ENCODE data around the gene LRRC59. TPM values are rescaled to one million over a fixed set of nuclear protein-coding genes. Genes with fewer than 3 reads are reported as not detected.

Gene LRRC59
- total and polyA plus RNA-seq, 2 of the 13 experiments (the other 11 are each of a cell fraction or from before 2014, with no cell fraction given), result 87.3 to 222 TPM

DNA sequence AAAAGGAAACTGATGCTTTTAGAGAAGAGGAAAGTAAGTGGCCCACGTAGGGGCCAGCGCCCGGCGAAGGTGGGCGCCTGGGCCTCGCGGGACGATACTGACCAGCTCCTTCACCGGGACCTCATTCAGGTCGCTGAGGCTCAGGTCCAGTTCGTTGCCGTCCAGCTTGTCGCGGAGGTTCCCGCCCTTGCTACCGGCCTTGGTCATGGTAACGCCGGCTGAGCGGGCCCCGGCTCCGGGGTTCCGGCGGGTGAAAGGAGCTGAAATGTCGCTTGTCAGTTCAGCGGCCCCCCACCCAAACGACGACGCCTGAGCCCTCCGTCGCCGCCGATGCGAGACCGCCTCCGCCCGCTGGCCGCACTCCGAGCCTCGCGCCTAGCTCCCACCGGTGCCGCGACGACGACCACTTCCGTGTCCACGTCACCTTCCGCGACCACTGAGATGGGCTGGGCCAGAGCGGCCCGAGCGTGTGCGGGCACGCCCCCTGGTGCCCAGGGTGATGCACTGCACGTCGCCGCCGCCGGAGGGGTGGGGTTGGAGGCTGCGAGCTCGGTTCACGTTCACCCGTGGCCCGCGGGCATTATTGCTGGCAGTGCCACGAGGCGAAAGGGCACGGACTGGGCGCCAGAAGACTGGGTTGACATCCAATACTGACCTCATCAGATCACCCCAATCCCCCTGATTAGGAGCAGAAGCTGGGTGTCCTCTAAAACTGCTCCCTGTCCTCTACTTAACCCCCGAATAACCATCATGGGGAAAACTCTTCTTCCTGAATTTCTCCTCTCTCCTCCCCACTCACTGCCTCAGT is at the start of gene LRRC59 (continued):
- TF ChIP-seq AKAP8 (CRISPR knock-in tag; IDR thresholded peaks at IDR 0.05) (peak; percentile 92), SATB2 (CRISPR knock-in tag; IDR thresholded peaks at IDR 0.05) (no peak), FOSL2 (CRISPR knock-in tag; IDR thresholded peaks at IDR 0.05) (peak; percentile 95), NR2F2 (IDR thresholded peaks at IDR 0.05; ENCODE audit: borderline replicate concordance, low read depth) (no peak), ZNF430 (CRISPR knock-in tag; IDR thresholded peaks at IDR 0.05) (peak; percentile 79; the same call in 1 of the 2 replicates), NR1H2 (CRISPR knock-in tag; IDR thresholded peaks at IDR 0.05; ENCODE audit: borderline replicate concordance, low read depth) (peak; percentile 86), ZMYM3 (CRISPR knock-in tag; IDR thresholded peaks at IDR 0.05) (peak; percentile 95), MBD4 (IDR thresholded peaks at IDR 0.05; ENCODE audit: borderline replicate concordance, low read length) (no peak), YEATS2 (CRISPR knock-in tag; IDR thresholded peaks at IDR 0.05; ENCODE audit: borderline replicate concordance) (peak; percentile 99), ZNF331 (CRISPR knock-in tag; IDR thresholded peaks at IDR 0.05) (peak; percentile 99), ZNF30 (CRISPR knock-in tag; IDR thresholded peaks at IDR 0.05) (peak; percentile 42; the same call in 1 of the 2 replicates), NFKBIZ (CRISPR knock-in tag; IDR thresholded peaks at IDR 0.05) (peak; percentile 89), ZNF816 (CRISPR knock-in tag; IDR thresholded peaks at IDR 0.05; ENCODE audit: borderline replicate concordance) (0 out of 2 replicates have a peak, but pooled peaks have one; percentile 78), SYNCRIP (IDR thresholded peaks at IDR 0.05; ENCODE audit: insufficient read depth, low read depth, low read length) (no peak), ELF4 (CRISPR knock-in tag; IDR thresholded peaks at IDR 0.05; ENCODE audit: borderline replicate concordance) (peak; percentile 96), RBFOX2 (IDR thresholded peaks at IDR 0.05; ENCODE audit: low read depth, low read length) (peak; percentile 99), ZNF326 (CRISPR knock-in tag; IDR thresholded peaks at IDR 0.05; ENCODE audit: borderline replicate concordance) (no peak)
- TF ChIP-seq, protein P1, sequence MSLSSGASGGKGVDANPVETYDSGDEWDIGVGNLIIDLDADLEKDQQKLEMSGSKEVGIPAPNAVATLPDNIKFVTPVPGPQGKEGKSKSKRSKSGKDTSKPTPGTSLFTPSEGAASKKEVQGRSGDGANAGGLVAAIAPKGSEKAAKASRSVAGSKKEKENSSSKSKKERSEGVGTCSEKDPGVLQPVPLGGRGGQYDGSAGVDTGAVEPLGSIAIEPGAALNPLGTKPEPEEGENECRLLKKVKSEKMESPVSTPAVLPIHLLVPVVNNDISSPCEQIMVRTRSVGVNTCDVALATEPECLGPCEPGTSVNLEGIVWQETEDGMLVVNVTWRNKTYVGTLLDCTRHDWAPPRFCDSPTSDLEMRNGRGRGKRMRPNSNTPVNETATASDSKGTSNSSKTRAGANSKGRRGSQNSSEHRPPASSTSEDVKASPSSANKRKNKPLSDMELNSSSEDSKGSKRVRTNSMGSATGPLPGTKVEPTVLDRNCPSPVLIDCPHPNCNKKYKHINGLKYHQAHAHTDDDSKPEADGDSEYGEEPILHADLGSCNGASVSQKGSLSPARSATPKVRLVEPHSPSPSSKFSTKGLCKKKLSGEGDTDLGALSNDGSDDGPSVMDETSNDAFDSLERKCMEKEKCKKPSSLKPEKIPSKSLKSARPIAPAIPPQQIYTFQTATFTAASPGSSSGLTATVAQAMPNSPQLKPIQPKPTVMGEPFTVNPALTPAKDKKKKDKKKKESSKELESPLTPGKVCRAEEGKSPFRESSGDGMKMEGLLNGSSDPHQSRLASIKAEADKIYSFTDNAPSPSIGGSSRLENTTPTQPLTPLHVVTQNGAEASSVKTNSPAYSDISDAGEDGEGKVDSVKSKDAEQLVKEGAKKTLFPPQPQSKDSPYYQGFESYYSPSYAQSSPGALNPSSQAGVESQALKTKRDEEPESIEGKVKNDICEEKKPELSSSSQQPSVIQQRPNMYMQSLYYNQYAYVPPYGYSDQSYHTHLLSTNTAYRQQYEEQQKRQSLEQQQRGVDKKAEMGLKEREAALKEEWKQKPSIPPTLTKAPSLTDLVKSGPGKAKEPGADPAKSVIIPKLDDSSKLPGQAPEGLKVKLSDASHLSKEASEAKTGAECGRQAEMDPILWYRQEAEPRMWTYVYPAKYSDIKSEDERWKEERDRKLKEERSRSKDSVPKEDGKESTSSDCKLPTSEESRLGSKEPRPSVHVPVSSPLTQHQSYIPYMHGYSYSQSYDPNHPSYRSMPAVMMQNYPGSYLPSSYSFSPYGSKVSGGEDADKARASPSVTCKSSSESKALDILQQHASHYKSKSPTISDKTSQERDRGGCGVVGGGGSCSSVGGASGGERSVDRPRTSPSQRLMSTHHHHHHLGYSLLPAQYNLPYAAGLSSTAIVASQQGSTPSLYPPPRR (CRISPR knock-in tag; IDR thresholded peaks at IDR 0.05; ENCODE audit: borderline replicate concordance), result peak; percentile 93
- TF ChIP-seq, protein P2, sequence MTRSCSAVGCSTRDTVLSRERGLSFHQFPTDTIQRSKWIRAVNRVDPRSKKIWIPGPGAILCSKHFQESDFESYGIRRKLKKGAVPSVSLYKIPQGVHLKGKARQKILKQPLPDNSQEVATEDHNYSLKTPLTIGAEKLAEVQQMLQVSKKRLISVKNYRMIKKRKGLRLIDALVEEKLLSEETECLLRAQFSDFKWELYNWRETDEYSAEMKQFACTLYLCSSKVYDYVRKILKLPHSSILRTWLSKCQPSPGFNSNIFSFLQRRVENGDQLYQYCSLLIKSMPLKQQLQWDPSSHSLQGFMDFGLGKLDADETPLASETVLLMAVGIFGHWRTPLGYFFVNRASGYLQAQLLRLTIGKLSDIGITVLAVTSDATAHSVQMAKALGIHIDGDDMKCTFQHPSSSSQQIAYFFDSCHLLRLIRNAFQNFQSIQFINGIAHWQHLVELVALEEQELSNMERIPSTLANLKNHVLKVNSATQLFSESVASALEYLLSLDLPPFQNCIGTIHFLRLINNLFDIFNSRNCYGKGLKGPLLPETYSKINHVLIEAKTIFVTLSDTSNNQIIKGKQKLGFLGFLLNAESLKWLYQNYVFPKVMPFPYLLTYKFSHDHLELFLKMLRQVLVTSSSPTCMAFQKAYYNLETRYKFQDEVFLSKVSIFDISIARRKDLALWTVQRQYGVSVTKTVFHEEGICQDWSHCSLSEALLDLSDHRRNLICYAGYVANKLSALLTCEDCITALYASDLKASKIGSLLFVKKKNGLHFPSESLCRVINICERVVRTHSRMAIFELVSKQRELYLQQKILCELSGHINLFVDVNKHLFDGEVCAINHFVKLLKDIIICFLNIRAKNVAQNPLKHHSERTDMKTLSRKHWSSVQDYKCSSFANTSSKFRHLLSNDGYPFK (CRISPR knock-in tag; IDR thresholded peaks at IDR 0.05; ENCODE audit: borderline replicate concordance), result peak; percentile 93
- TF ChIP-seq, protein P3, sequence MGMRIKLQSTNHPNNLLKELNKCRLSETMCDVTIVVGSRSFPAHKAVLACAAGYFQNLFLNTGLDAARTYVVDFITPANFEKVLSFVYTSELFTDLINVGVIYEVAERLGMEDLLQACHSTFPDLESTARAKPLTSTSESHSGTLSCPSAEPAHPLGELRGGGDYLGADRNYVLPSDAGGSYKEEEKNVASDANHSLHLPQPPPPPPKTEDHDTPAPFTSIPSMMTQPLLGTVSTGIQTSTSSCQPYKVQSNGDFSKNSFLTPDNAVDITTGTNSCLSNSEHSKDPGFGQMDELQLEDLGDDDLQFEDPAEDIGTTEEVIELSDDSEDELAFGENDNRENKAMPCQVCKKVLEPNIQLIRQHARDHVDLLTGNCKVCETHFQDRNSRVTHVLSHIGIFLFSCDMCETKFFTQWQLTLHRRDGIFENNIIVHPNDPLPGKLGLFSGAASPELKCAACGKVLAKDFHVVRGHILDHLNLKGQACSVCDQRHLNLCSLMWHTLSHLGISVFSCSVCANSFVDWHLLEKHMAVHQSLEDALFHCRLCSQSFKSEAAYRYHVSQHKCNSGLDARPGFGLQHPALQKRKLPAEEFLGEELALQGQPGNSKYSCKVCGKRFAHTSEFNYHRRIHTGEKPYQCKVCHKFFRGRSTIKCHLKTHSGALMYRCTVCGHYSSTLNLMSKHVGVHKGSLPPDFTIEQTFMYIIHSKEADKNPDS (CRISPR knock-in tag; IDR thresholded peaks at IDR 0.05), result no peak

All from HepG2 (cell line).